Endothelial cell of umbilical vein (primary cell): Measurements from ENCODE around the gene PPP3CA. TPM values are rescaled to one million over a fixed set of nuclear protein-coding genes. Genes with fewer than 3 reads are reported as not detected.

Experiments used
- BruUV-seq: library from RNA; stranded (reverse); fragments of 400-500 nt; replicated peaks from 2 replicates; lab custom pipeline; 2021; lab: Mats Ljungman, UMichigan
- CTCF ChIA-PET: fragments of 300-600, 350-600 bp; sonication (Branson Sonifier 250); formaldehyde crosslinking; loops from one replicate; lab custom pipeline; 2021; ENCODE audit warnings: antibody characterized with exemption, inconsistent platforms; lab: Charles Lee
- POLR2A ChIA-PET: fragments of 300-600, 350-600 bp; sonication (Branson Sonifier 250); formaldehyde crosslinking; loops from one replicate; lab custom pipeline; 2021; ENCODE audit warnings: antibody characterized with exemption, inconsistent platforms; lab: Charles Lee
- DNase-seq: peaks from one replicate; pipeline ENCODE4 v3.0.0-alpha.2; 2011; ENCODE audit warnings: low read depth, low spot score
- FAIRE-seq: peaks from 2 replicates; lab custom pipeline; 2011; peaks lifted over from hg19 to GRCh38; lab: Jason Lieb, UNC
- H2AFZ ChIP-seq: 2 replicates; pipeline ENCODE4 v1.6.0; 2012; ENCODE audit warnings: low read depth, low read length, control low read depth, inconsistent platforms
- H3K27ac ChIP-seq: 2 replicates; pipeline ENCODE4 v1.5.1; 2011; ENCODE audit warnings: low read depth, mild to moderate bottlenecking, control low read depth, low read length, moderate library complexity; ENCODE audit not compliant: insufficient read depth
- H3K27me3 ChIP-seq, 2 experiments: 2 replicates each; pipeline versions ENCODE4 v1.6.0 to v1.6.1; 2011; ENCODE audit warnings: low read length in 2 of 2, mixed read lengths in 1 of 2; ENCODE audit not compliant: control insufficient read depth in 2 of 2, insufficient read depth in 2 of 2
- H3K36me3 ChIP-seq, 2 experiments: 2 replicates in 1 of 2; 3 replicates in 1 of 2; pipeline ENCODE4 v1.5.1; 2011; ENCODE audit warnings: low read length in 2 of 2, mild to moderate bottlenecking in 1 of 2, moderate library complexity in 1 of 2; ENCODE audit not compliant: control insufficient read depth in 2 of 2, insufficient read depth in 2 of 2; ENCODE audit errors: extremely low read depth in 1 of 2
- H3K4me1 ChIP-seq: 3 replicates; pipeline ENCODE4 v1.5.1; 2011; ENCODE audit warnings: mild to moderate bottlenecking, low read length; ENCODE audit not compliant: control insufficient read depth, insufficient read depth; ENCODE audit errors: extremely low read depth
- H3K4me2 ChIP-seq: 2 replicates; pipeline ENCODE4 v1.6.1; 2011; ENCODE audit warnings: low read length, control low read depth, mixed read lengths; ENCODE audit not compliant: insufficient read depth
- H3K4me3 ChIP-seq, 3 experiments: fragments of 200-600 bp in 1 of 3; sonication (generic), shearing (Covaris generic) in 1 of 3; replicated peaks in 1 of 3; 2 replicates each; pipeline ENCODE4 v1.5.1; 2011 to 2016; ENCODE audit warnings: control low read depth in 3 of 3, low read length in 3 of 3, mild to moderate bottlenecking in 2 of 3, inconsistent platforms in 1 of 3, low read depth in 1 of 3, moderate library complexity in 1 of 3; ENCODE audit not compliant: insufficient read depth in 1 of 3
- H3K79me2 ChIP-seq: 2 replicates; pipeline ENCODE4 v1.6.0; 2012; ENCODE audit warnings: low read length, inconsistent platforms; ENCODE audit not compliant: control insufficient read depth, insufficient read depth
- H3K9ac ChIP-seq: replicated peaks from 2 replicates; pipeline ENCODE3; 2011; ENCODE audit warnings: low read length, control low read depth; ENCODE audit not compliant: insufficient read depth; ENCODE audit errors: extremely low read depth
- H3K9me1 ChIP-seq: replicated peaks from 3 replicates; pipeline ENCODE4 v1.6.0; 2011; ENCODE audit warnings: mild to moderate bottlenecking, low read length; ENCODE audit not compliant: control insufficient read depth, insufficient read depth; ENCODE audit errors: extremely low read depth
- H3K9me3 ChIP-seq: replicated peaks from 2 replicates; pipeline ENCODE4 v1.5.1; 2012; ENCODE audit warnings: low read length, inconsistent platforms; ENCODE audit not compliant: control insufficient read depth, insufficient read depth
- H4K20me1 ChIP-seq: replicated peaks from 2 replicates; pipeline ENCODE3; 2011; ENCODE audit warnings: mild to moderate bottlenecking, low read length; ENCODE audit not compliant: control insufficient read depth, insufficient read depth; ENCODE audit errors: extremely low read depth
- EZH2 ChIP-seq: IDR thresholded peaks from 2 replicates; pipeline ENCODE4 v1.6.1; 2012; ENCODE audit warnings: borderline replicate concordance, low read depth, mild to moderate bottlenecking, moderate library complexity, low read length, inconsistent platforms; ENCODE audit not compliant: severe bottlenecking
- GATA2 ChIP-seq: IDR thresholded peaks from 2 replicates; pipeline ENCODE4 v1.7.0; 2011; ENCODE audit warnings: low read depth, mild to moderate bottlenecking, moderate library complexity, mixed read lengths, low read length; ENCODE audit not compliant: insufficient read length, insufficient read depth
- JUN ChIP-seq: IDR thresholded peaks from 2 replicates; pipeline ENCODE4 v1.6.1; 2011; ENCODE audit warnings: borderline replicate concordance, low read depth; ENCODE audit not compliant: insufficient read length, insufficient read depth
- MYC ChIP-seq: IDR thresholded peaks from one replicate; pipeline ENCODE4 v1.6.1; 2011; ENCODE audit warnings: mild to moderate bottlenecking, low read depth, low read length
- POLR2A ChIP-seq: IDR thresholded peaks from 2 replicates; pipeline ENCODE4 v1.6.1; 2012; ENCODE audit warnings: low read depth, mild to moderate bottlenecking, control low read depth, low read length
- POLR2AphosphoS5 ChIP-seq: IDR thresholded peaks from 2 replicates; pipeline ENCODE4 v1.6.1; 2012; ENCODE audit warnings: low read depth, mild to moderate bottlenecking, control low read depth, low read length, moderate library complexity; ENCODE audit not compliant: insufficient read depth
- dilution Hi-C: fragments of 300-500 bp; cut with MboI; formaldehyde crosslinking; loops from one replicate; pipeline ENCODE4 v1.15.0; 2019; ENCODE audit warnings: low sequenced_read_pairs; ENCODE audit not compliant: extremely low pct_ligation_motif_present
- intact Hi-C: fragments of 100-400 bp; cut with micrococcal nuclease; formaldehyde crosslinking; loops from one replicate; pipeline ENCODE4 v1.10.0; 2022
- polyA plus RNA-seq, 4 experiments: library from polyadenylated mRNA; depleted of rRNA in 3 of 4; stranded (reverse) in 3 of 4; unstranded in 1 of 4; fragments of >200 nt; gene quantifications; 2 replicates each; pipeline versions ENCODE4 v1.2.1 to v1.2.3, GENCODE V29; 2011 to 2012; ENCODE audit warnings: missing spikeins in 1 of 4
- total RNA-seq: library from RNA; stranded (reverse); gene quantifications from 2 replicates; pipeline ENCODE4 v1.2.3, GENCODE V29; 2021
- TF ChIP-seq, protein P1 (sequence below): IDR thresholded peaks from 2 replicates; pipeline ENCODE4 v1.6.1; 2011; ENCODE audit not compliant: insufficient read depth, insufficient read length

The PPP3CA gene
- total and polyA plus RNA-seq, 2 donors (not counting 3 experiments of a cell fraction or from before 2014, with no cell fraction given) = 7.0 to 43.3 TPM

DNA sequence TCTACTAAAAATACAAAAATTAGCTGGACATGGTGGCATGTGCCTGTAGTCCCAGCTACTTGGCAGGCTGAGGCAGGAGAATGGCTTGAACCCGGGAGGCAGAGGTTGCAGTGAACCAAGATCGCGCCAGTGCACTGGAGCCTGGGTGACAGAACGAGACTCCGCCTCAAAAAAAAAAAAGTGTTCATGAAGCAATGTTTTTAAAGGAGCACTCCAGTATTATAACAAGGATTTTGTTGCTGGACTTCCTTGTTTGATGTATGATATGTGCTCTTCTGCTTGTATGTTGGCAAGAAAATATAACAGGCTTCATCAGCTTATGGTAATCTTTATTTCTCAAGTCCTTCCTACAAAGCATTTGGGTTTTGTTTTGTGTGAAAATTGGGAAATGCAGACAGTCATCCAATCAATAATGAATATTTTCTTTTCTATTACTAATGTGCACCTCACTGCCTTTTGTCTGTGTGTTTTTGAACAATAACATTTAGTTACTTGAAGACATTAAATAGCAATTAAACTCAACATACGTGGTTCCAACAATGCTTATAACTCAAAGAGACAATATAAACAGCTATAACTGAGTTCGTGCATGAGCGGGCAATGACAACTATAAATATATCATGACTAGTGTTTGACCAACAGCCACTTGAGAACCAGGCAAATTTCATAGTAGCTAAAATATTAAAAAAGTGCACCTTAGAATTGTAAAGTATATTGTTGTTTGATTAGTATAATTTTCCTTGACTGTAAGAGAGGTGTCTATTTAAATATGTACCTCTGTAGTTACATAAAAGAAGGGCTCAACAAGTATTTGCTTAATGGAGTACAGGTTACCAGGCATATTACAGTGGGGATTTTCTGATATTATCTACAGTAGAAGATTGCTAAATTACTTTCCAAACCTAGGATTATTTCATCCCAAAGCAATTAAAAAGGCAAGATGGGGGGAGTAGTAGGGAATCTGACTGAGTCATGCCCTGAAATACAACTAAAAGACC is 210.7 kb downstream of the PPP3CA start:
- TF ChIP-seq POLR2AphosphoS5 (no peak), MYC (no peak), JUN (no peak), GATA2 (no peak), POLR2A (no peak), EZH2 (no peak)
- TF ChIP-seq, protein P1, sequence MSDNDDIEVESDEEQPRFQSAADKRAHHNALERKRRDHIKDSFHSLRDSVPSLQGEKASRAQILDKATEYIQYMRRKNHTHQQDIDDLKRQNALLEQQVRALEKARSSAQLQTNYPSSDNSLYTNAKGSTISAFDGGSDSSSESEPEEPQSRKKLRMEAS = no peak
- H3K4me2 ChIP-seq = no peak overlapping the region
- CTCF ChIA-PET = interaction anchor here (1.1 kb wide), 1 partner anchor 31 kb away, joined by 3 read pairs; no protein-coding TSS in a partner anchor
- no peak overlapping the region for H3K4me3 ChIP-seq
- no peaks in the 10 kb centered on the region for H3K9me3 ChIP-seq
- no TSS peak for BruUV-seq
- H3K9me1 ChIP-seq = no peaks in the 10 kb centered on the region
- H3K36me3 ChIP-seq = no peaks in the 10 kb centered on the region
- H3K4me1 ChIP-seq = no peaks in the 10 kb centered on the region
- H3K9ac ChIP-seq = no peak overlapping the region
- FAIRE-seq = no peak
- H3K79me2 ChIP-seq = no peaks in the 10 kb centered on the region
- POLR2A ChIA-PET = no interaction called here
- no peak for DNase-seq
- no peaks in the 10 kb centered on the region for H4K20me1 ChIP-seq
- no peak overlapping the region for H2AFZ ChIP-seq
- dilution Hi-C loops = no loop called here
- intact Hi-C loops = no loop called here
- no peaks in the 10 kb centered on the region for H3K27me3 ChIP-seq
- no peak overlapping the region for H3K27ac ChIP-seq
